ENCODE data around the gene MEIOSIN. TPM values are rescaled to one million over a fixed set of nuclear protein-coding genes. Genes with fewer than 3 reads are reported as not detected.

MEIOSIN gene
- total and polyA plus RNA-seq, 2 of the 13 experiments (the other 11 are each of a cell fraction or from before 2014, with no cell fraction given), result not detected

DNA sequence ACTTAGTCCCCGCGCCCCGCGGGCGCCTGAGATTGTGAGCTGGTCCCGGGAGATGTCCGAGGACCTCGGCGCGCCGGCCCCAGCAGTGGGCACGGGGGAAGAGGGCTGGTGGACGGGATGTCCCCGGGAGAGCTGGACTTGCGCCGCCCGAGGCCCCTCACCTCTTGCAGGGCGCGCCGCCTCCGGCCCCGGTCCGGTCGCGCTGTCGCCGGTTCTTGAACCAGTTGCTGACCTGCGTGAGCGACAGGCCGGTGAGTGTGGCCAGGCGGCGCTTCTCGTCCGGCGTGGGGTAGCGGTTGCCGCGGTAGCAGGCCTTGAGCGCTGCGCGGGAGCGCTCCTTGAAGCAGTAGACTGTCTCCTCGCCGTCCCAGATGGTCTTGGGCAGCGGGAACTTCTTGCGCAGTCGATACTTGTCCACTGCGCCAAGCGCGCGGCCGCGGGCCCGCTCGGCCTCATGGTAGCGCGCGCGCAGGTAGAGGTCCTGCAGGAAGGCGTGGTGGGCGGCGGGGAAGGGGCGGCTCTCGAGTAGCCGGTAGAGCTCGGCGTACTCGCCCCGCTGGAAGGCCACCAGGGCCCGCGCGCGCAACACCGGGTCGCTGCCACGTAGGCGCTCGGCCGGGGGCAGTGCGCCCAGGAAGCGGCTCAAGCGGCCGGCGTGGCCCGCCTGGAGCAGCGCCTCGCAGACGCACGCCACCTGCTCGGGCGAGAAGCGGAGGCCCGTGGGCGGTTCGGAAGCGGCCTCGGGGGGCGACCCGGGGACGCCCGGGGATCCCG lies 34.8 kb downstream of the MEIOSIN start (continued):
- TF ChIP-seq ATF2 (CRISPR knock-in tag; IDR thresholded peaks at IDR 0.05), result no peak
- peak; percentile 57; the same call in 1 of the 2 replicates for TF ChIP-seq ZNF563 (CRISPR knock-in tag; IDR thresholded peaks at IDR 0.05)
- peak; percentile 55; the same call in 1 of the 2 replicates for TF ChIP-seq GABPB1 (CRISPR knock-in tag; IDR thresholded peaks at IDR 0.05)
- TF ChIP-seq HMG20B (CRISPR knock-in tag; conservative IDR thresholded peaks at IDR 0.05), result no peak
- peak; percentile 49; the same call in 1 of the 2 replicates for TF ChIP-seq TERF1 (CRISPR knock-in tag; IDR thresholded peaks at IDR 0.05)
- no peak for TF ChIP-seq GLI4 (CRISPR knock-in tag; IDR thresholded peaks at IDR 0.05; ENCODE audit: borderline replicate concordance)
- no peak for TF ChIP-seq TBL1XR1 (IDR thresholded peaks at IDR 0.05; ENCODE audit: borderline replicate concordance, low read length, partially characterized antibody)
- no peak for TF ChIP-seq CREB1 (IDR thresholded peaks at IDR 0.05)
- TF ChIP-seq CREB1 (CRISPR knock-in tag; IDR thresholded peaks at IDR 0.05), result no peak
- TF ChIP-seq SRY (CRISPR knock-in tag; IDR thresholded peaks at IDR 0.05), result peak; percentile 65; the same call in 1 of the 2 replicates
- TF ChIP-seq HHEX (CRISPR knock-in tag; IDR thresholded peaks at IDR 0.05), result no peak
- TF ChIP-seq SUZ12 (IDR thresholded peaks at IDR 0.05; ENCODE audit: low read depth, low read length), result no peak
- no peak for TF ChIP-seq HMGA1 (CRISPR knock-in tag; conservative IDR thresholded peaks at IDR 0.05)
- TF ChIP-seq ZNF672 (CRISPR knock-in tag; IDR thresholded peaks at IDR 0.05), result no peak
- no peak for TF ChIP-seq ZNF282 (IDR thresholded peaks at IDR 0.05; ENCODE audit: partially characterized antibody)
- TF ChIP-seq HNF1A (IDR thresholded peaks at IDR 0.05; ENCODE audit: low read depth), result no peak
- no peak for TF ChIP-seq HNF1A (CRISPR knock-in tag; IDR thresholded peaks at IDR 0.05; ENCODE audit: borderline replicate concordance)
- no peak for TF ChIP-seq CCAR2 (optimal IDR thresholded peaks at IDR 0.05; ENCODE audit: low read depth, low read length)
- TF ChIP-seq MTF1 (CRISPR knock-in tag; IDR thresholded peaks at IDR 0.05), result no peak
- peak; percentile 95 for TF ChIP-seq ZNF800 (CRISPR knock-in tag; IDR thresholded peaks at IDR 0.05)
- no peak for TF ChIP-seq NFYC (CRISPR knock-in tag; IDR thresholded peaks at IDR 0.05)
- no peak for TF ChIP-seq ZNF737 (CRISPR knock-in tag; IDR thresholded peaks at IDR 0.05; ENCODE audit: borderline replicate concordance)

Measured in HepG2 (cell line).